RWPE2 (cell line): ENCODE data around the gene RAPH1.
A peak's percentile ranks its signal among the peaks of the same experiment; 100 is the strongest.
"Not testable (repeated sequence)": the region's sequence is repeated elsewhere in the genome, so short reads cannot be mapped to it uniquely, and the experiment has no call there.

Experiments
- ATAC-seq: fragments of 200-7000 bp; cut with Tn5 transposase; 3 replicates; pipeline ENCODE4 v1.9.1; 2021; ENCODE audit warnings: low read depth
- DNase-seq: peaks from one replicate; pipeline ENCODE4 v3.0.0-alpha.2; 2020; ENCODE audit warnings: low spot score
- H3K27ac ChIP-seq: fragments of 450-650 bp; 2 replicates; pipeline ENCODE4 v1.5.1; 2017; ENCODE audit warnings: mild to moderate bottlenecking; ENCODE audit not compliant: poor library complexity, severe bottlenecking
- H3K27me3 ChIP-seq: fragments of 250-450 bp; sonication (Bioruptor Pico); 2 replicates; pipeline ENCODE4 v1.5.1; 2021; ENCODE audit warnings: mild to moderate bottlenecking, moderate library complexity; ENCODE audit not compliant: insufficient read depth, poor library complexity, severe bottlenecking
- H3K36me3 ChIP-seq: fragments of 250-450 bp; sonication (Bioruptor Pico); 2 replicates; pipeline ENCODE4 v1.5.1; 2020; ENCODE audit warnings: low read depth, mild to moderate bottlenecking, moderate library complexity
- H3K4me1 ChIP-seq: fragments of 250-450 bp; sonication (Bioruptor Pico); 2 replicates; pipeline ENCODE4 v1.5.1; 2021; ENCODE audit warnings: mild to moderate bottlenecking, moderate library complexity; ENCODE audit not compliant: insufficient read depth, poor library complexity, severe bottlenecking
- H3K4me3 ChIP-seq: fragments of 250-450 bp; sonication (Bioruptor Pico); 2 replicates; pipeline ENCODE4 v1.5.1; 2021; ENCODE audit warnings: mild to moderate bottlenecking, moderate library complexity; ENCODE audit not compliant: severe bottlenecking
- H3K9me3 ChIP-seq: fragments of 250-450 bp; sonication (Bioruptor Pico); 2 replicates; pipeline ENCODE4 v1.5.1; 2021; ENCODE audit warnings: mild to moderate bottlenecking, moderate library complexity; ENCODE audit not compliant: severe bottlenecking
- TF ChIP-seq, protein P1 (sequence below): fragments of 450-650 bp; IDR thresholded peaks from one replicate; pipeline ENCODE4 v1.5.1; 2017; ENCODE audit warnings: mild to moderate bottlenecking, moderate library complexity; ENCODE audit not compliant: poor library complexity, severe bottlenecking

The RAPH1 gene

DNA sequence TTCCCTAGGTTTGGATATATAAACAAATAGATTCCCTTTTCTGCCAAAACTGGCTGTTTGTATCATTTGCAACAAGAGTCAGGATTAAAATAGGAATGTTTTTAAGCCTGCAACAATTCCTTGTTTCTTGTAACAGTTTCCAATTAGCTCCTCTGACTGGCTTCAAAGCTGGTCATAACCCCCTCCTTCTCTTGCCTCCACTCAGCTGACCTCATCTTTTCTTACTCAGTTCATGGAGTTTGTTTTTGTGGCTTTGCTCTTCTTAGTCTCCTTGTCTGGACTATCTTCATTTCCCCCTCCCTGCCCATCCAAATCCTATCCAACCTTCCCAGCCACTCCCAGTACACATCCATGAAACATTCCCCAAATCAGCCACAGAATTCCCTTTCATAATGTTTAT lies 14.3 kb upstream of the RAPH1 start:
- H3K4me3 ChIP-seq: no peak overlapping the region
- no peaks in the 10 kb centered on the region for H3K36me3 ChIP-seq
- ATAC-seq (no peak), DNase-seq (no peak)
- no peaks in the 10 kb centered on the region for H3K27me3 ChIP-seq
- H3K9me3 ChIP-seq: no peaks in the 10 kb centered on the region
- TF ChIP-seq, protein P1, sequence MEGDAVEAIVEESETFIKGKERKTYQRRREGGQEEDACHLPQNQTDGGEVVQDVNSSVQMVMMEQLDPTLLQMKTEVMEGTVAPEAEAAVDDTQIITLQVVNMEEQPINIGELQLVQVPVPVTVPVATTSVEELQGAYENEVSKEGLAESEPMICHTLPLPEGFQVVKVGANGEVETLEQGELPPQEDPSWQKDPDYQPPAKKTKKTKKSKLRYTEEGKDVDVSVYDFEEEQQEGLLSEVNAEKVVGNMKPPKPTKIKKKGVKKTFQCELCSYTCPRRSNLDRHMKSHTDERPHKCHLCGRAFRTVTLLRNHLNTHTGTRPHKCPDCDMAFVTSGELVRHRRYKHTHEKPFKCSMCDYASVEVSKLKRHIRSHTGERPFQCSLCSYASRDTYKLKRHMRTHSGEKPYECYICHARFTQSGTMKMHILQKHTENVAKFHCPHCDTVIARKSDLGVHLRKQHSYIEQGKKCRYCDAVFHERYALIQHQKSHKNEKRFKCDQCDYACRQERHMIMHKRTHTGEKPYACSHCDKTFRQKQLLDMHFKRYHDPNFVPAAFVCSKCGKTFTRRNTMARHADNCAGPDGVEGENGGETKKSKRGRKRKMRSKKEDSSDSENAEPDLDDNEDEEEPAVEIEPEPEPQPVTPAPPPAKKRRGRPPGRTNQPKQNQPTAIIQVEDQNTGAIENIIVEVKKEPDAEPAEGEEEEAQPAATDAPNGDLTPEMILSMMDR: no peak
- no peaks in the 10 kb centered on the region for H3K4me1 ChIP-seq
- H3K27ac ChIP-seq: no peak overlapping the region

DNA sequence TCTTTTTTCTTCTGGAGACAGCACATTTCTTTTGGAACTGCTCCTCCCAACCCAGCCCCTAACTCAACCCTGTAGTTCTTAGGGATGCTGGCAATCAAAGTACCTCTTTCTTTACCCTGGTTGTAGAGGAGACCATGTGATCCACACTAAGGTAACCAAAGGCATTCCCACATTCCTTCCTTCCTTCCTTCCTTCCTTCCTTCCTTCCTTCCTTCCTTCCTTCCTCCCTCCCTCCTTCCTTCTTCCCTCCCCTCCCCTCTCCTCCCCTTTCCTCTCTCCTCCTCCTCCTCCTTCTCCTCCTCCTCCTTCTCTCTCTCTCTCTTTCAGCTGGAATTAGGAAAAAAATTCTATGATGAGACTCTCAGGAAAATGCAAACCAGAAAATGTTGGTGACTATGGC lies 13.8 kb upstream of the RAPH1 start:
- Histone ChIP-seq H3K27ac (no peak overlapping the region), H3K9me3 (no peaks in the 10 kb centered on the region), H3K4me3 (no peak overlapping the region), H3K4me1 (no peaks in the 10 kb centered on the region), H3K27me3 (no peaks in the 10 kb centered on the region), H3K36me3 (no peaks in the 10 kb centered on the region)
- ATAC-seq (no peak), DNase-seq (no peak)
- TF ChIP-seq, protein P1: no peak

DNA sequence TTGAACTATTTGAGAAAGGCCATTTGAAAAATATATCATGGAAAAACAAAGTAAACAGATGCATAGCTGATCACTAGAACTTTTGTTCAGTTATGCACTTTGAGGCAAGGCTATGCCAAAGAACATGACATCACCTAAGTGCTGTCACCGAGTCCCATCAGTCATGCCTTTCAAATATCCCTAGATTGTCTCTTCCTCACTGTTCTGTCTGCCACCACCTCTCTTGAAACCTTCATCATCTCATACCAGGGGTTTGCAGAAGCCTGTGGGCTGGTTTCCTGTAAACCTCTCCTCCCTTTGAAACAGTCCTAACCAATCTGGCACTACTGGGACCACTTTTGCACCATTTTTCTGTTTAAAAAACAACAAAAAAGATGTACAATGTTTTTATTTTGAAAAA lies 12.3 kb upstream of the RAPH1 start:
- TF ChIP-seq, protein P1: no peak
- ATAC-seq (no peak), DNase-seq (no peak)

DNA sequence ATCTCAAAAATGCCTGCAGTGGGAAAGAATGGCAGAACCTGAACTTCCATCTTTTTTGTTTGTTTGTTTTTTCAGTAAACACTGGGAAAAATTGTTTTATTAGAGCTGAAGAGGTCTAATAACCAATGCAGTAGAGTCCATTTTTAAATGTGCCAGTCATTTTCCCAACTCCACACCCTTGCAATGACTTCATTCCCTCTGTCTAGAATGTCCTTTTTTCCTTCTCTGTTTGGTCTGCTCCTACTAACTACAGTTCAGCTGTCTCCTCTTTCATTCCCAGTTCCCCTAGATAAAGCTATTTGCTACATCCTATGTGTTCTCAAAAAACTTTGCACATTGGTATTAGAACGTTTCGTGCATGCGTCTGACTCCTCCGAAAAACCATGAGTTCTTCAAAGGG lies 9.3 kb upstream of the RAPH1 start:
- H3K36me3 ChIP-seq: no peaks in the 10 kb centered on the region

More for the DNA sequence above, 12.3 kb upstream of the RAPH1 start:
- no peak overlapping the region for H3K27ac ChIP-seq
- no peak overlapping the region for H3K4me3 ChIP-seq
- no peaks in the 10 kb centered on the region for H3K27me3 ChIP-seq
- H3K36me3 ChIP-seq: no peaks in the 10 kb centered on the region
- no peaks in the 10 kb centered on the region for H3K9me3 ChIP-seq
- H3K4me1 ChIP-seq: no peaks in the 10 kb centered on the region

DNA sequence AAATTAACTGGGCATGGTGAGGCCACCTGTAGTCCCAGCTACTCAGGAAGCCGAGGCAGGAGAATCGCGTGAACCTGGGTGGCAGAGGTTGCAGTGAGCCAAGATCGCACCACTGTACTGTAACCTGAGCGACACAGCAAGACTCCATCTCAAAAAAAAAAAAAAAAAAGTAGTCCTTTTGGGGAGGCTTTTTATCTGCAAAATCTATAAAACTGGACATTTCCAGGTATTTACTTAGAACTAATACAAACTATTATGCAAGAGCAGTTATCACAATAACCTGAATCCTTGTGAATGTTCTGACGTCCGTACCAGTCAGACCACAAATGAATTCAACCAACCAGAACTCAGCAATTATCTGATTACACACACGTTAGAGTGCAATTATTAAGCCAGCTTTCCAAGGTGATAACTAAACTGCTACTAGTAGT lies 8.8 kb upstream of the RAPH1 start:
- TF ChIP-seq, protein P1: no peak
- peak; percentile 40; the same call in 2 of the 3 replicates for ATAC-seq
- DNase-seq: no peak
- Histone ChIP-seq H3K4me1 (no peaks in the 10 kb centered on the region), H3K27ac (no peak overlapping the region), H3K9me3 (no peaks in the 10 kb centered on the region), H3K27me3 (no peaks in the 10 kb centered on the region), H3K36me3 (no peaks in the 10 kb centered on the region), H3K4me3 (no peak overlapping the region)

More for the DNA sequence above, 9.3 kb upstream of the RAPH1 start:
- Histone ChIP-seq H3K4me1 (no peaks in the 10 kb centered on the region), H3K27ac (no peak overlapping the region), H3K9me3 (no peaks in the 10 kb centered on the region), H3K4me3 (no peak overlapping the region), H3K27me3 (no peaks in the 10 kb centered on the region)
- no peak for DNase-seq
- ATAC-seq: no peak
- TF ChIP-seq, protein P1: no peak

DNA sequence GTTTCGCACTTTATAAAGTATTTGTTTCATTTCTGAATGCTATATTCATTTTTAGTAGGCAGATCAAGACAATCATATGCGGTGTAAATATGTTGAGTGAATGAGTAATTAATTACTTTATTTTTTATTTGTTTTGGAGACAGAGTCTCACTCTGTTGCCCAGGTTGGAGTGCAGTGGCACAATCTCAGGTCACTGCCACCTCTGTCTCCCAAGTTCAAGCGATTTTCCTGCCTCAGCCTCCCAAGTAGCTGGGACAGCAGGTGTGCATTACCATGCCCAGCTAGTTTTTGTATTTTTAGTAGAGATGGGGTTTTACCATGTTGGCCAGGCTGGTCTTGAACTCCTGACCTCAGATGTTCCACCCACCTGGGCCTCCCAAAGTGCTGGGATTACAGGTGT lies 5.5 kb upstream of the RAPH1 start:
- not testable (repeated sequence) for DNase-seq, H3K36me3 ChIP-seq, H3K27me3 ChIP-seq, H3K27ac ChIP-seq, ATAC-seq, H3K4me1 ChIP-seq, H3K4me3 ChIP-seq, H3K9me3 ChIP-seq

DNA sequence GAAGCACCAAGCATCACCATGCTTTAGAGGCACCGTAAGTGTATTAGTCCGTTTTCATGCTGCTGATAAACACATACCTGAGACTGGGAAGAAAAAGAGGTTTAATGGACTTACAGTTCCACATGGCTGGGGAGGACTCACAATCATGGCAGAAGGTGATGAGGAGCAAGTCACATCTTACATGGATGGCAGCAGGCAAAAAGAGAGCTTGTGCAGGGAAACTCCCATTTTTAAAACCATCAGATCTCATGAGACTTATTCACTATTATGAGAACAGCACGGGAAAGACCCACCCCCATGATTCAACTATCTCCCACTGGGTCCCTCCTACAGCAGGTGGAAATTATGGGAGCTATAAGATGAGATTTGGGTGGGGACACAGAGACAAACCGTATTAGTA lies 3.1 kb upstream of the RAPH1 start:
- not testable (repeated sequence) for H3K4me1 ChIP-seq, H3K36me3 ChIP-seq, H3K27me3 ChIP-seq, H3K27ac ChIP-seq, ATAC-seq, H3K9me3 ChIP-seq, DNase-seq, H3K4me3 ChIP-seq
